Liver (tissue), 9 donors: Measurements from ENCODE around the gene MYO16. TPM values are rescaled to one million over a fixed set of nuclear protein-coding genes. Genes with fewer than 3 reads are reported as not detected.

ENCODE experiments used
- DNase-seq: peaks from one replicate; pipeline ENCODE4 v3.0.0-alpha.2; 2017; ENCODE audit warnings: low spot score
- H3K27ac ChIP-seq, 2 donors: one replicate each; pipeline ENCODE4 v1.7.0; 2013; ENCODE audit warnings: inconsistent platforms in 2 of 2, low read length in 2 of 2, control low read depth in 1 of 2, low read depth in 1 of 2, mild to moderate bottlenecking in 1 of 2
- H3K27me3 ChIP-seq, 4 donors: one replicate each; pipeline versions ENCODE4 v1.6.1 to v1.7.0; 2013; ENCODE audit warnings: low read length in 3 of 4, inconsistent platforms in 1 of 4, mild to moderate bottlenecking in 1 of 4, moderate library complexity in 1 of 4; ENCODE audit not compliant: control insufficient read depth in 4 of 4, insufficient read depth in 4 of 4
- H3K36me3 ChIP-seq, 4 donors: one replicate each; pipeline versions ENCODE4 v1.6.1 to v1.7.0; 2013; ENCODE audit warnings: low read length in 3 of 4, mild to moderate bottlenecking in 3 of 4, low read depth in 1 of 4, moderate library complexity in 1 of 4; ENCODE audit not compliant: control insufficient read depth in 4 of 4, insufficient read depth in 3 of 4
- H3K4me1 ChIP-seq, 4 donors: one replicate each; pipeline versions ENCODE4 v1.6.1 to v1.7.0; 2013; ENCODE audit warnings: low read length in 3 of 4, mild to moderate bottlenecking in 3 of 4, moderate library complexity in 1 of 4; ENCODE audit not compliant: control insufficient read depth in 4 of 4, insufficient read depth in 4 of 4
- H3K4me3 ChIP-seq, 3 donors: one replicate each; pipeline versions ENCODE4 v1.6.1 to v1.7.0; 2013; ENCODE audit warnings: low read length in 3 of 3, control low read depth in 1 of 3, low read depth in 1 of 3, mild to moderate bottlenecking in 1 of 3
- H3K9ac ChIP-seq, 2 donors: one replicate each; pipeline ENCODE4 v1.7.0; 2013; ENCODE audit warnings: low read length in 2 of 2, mild to moderate bottlenecking in 2 of 2, moderate library complexity in 2 of 2, control low read depth in 1 of 2, low read depth in 1 of 2
- H3K9me3 ChIP-seq, 4 donors: one replicate each; pipeline versions ENCODE4 v1.6.1 to v1.7.0; 2013; ENCODE audit warnings: low read length in 3 of 4; ENCODE audit not compliant: control insufficient read depth in 4 of 4
- FOXA1 ChIP-seq: IDR thresholded peaks from 2 replicates; pipeline ENCODE4 v1.6.1; 2016; ENCODE audit warnings: antibody characterized with exemption
- FOXA2 ChIP-seq: IDR thresholded peaks from 2 replicates; pipeline ENCODE4 v1.6.1; 2016; ENCODE audit warnings: antibody characterized with exemption
- GABPA ChIP-seq, 2 donors: IDR thresholded peaks in 1 of 2; conservative IDR thresholded peaks in 1 of 2; 2 replicates each; pipeline ENCODE4 v1.6.1; 2016; ENCODE audit warnings: antibody characterized with exemption in 2 of 2, mild to moderate bottlenecking in 1 of 2, moderate library complexity in 1 of 2
- HNF4A ChIP-seq, 2 donors: conservative IDR thresholded peaks; 2 replicates each; pipeline ENCODE4 v1.6.1; 2016; ENCODE audit warnings: antibody characterized with exemption in 2 of 2, mild to moderate bottlenecking in 2 of 2
- HNF4G ChIP-seq: IDR thresholded peaks from 2 replicates; pipeline ENCODE4 v1.6.1; 2016; ENCODE audit warnings: antibody characterized with exemption
- JUND ChIP-seq, 2 donors: IDR thresholded peaks; 2 replicates each; pipeline ENCODE4 v1.6.1; 2016; ENCODE audit warnings: antibody characterized with exemption in 2 of 2
- NR2F2 ChIP-seq: IDR thresholded peaks from 2 replicates; pipeline ENCODE4 v1.6.1; 2016; ENCODE audit warnings: antibody characterized with exemption
- RAD21 ChIP-seq, 2 donors: IDR thresholded peaks; 2 replicates each; pipeline ENCODE4 v1.6.1; 2016; ENCODE audit warnings: antibody characterized with exemption in 2 of 2, mild to moderate bottlenecking in 2 of 2
- RXRA ChIP-seq, 2 donors: IDR thresholded peaks; 2 replicates each; pipeline ENCODE4 v1.6.1; 2017 to 2018; ENCODE audit warnings: antibody characterized with exemption in 2 of 2, mild to moderate bottlenecking in 1 of 2
- SP1 ChIP-seq: IDR thresholded peaks from 2 replicates; pipeline ENCODE4 v1.6.1; 2018; ENCODE audit warnings: antibody characterized with exemption, mild to moderate bottlenecking
- TAF1 ChIP-seq: conservative IDR thresholded peaks from 2 replicates; pipeline ENCODE4 v1.6.1; 2016; ENCODE audit warnings: antibody characterized with exemption, mild to moderate bottlenecking
- YY1 ChIP-seq: IDR thresholded peaks from 2 replicates; pipeline ENCODE4 v1.6.1; 2016; ENCODE audit warnings: antibody characterized with exemption, mild to moderate bottlenecking
- WGBS: extraction: QIAGEN DNeasy Blood & Tissue Kit; methylation state at CpG from one replicate; pipeline ENCODE4 v1.1.7; 2013; 5-methylcytosine and 5-hydroxymethylcytosine counted together
- polyA plus RNA-seq, 2 donors: library from polyadenylated mRNA; stranded (reverse) in 1 of 2; unstranded in 1 of 2; fragments of 200-250 nt in 1 of 2; fragments of >200 nt in 1 of 2; fragmentation: Nextera tagmentation in 1 of 2; extraction: Ambion mirVana in 1 of 2; gene quantifications; one replicate each; pipeline versions ENCODE4 v1.2.1 to v1.2.3, GENCODE V29; 2013 to 2015
- total RNA-seq, 2 donors: library from RNA; depleted of rRNA; stranded (reverse); fragments of >200 nt; gene quantifications; one replicate each; pipeline ENCODE4 v1.2.3, GENCODE V29; 2014
- TF ChIP-seq, protein P1 (sequence below): IDR thresholded peaks from 2 replicates; pipeline ENCODE4 v1.6.1; 2016; ENCODE audit warnings: antibody characterized with exemption
- TF ChIP-seq, protein P2 (sequence below): IDR thresholded peaks from 2 replicates; pipeline ENCODE4 v1.6.1; 2016; ENCODE audit warnings: antibody characterized with exemption
- TF ChIP-seq, protein P3 (sequence below): fragments of 150-350 bp; IDR thresholded peaks from 2 replicates; pipeline ENCODE4 v1.5.1; 2017; ENCODE audit warnings: improper control_type of control experiment, low read depth, low read length; ENCODE audit not compliant: missing input control
- TF ChIP-seq, protein P4 (sequence below): IDR thresholded peaks from 2 replicates; pipeline ENCODE4 v1.6.1; 2016; ENCODE audit warnings: antibody characterized with exemption
- TF ChIP-seq, protein P5 (sequence below): IDR thresholded peaks from 2 replicates; pipeline ENCODE4 v1.6.1; 2016; ENCODE audit warnings: antibody characterized with exemption, mild to moderate bottlenecking
- donor health status: healthy.
- donor health status: healthy.
- donor health status: healthy.
- donor health status: healthy.
- donor health status: healthy.

Gene MYO16
- total and polyA plus RNA-seq, 4 donors = 0.37 to 1.1 (median 0.68) TPM

DNA sequence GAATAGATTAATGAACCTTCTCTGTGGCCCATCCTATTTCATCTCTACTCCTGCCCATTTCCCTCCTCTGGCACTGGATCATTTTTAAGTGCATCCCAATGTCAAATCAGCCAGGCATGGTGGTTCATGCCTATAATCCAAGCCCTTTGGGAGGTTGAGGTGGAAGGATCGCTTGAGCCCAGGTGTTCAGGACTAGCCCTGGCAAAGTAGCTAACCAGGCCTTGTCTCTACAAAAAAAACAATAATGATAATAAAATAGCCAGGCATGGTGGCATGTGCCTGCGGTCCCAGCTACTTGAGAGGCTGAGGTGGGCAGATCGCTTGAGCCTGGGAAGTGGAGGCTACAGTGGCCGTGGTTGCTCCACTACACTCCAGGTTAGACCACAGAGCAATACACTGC lies 517.0 kb downstream of the MYO16 start:
- H3K4me1 ChIP-seq = no peaks in the 10 kb centered on the region
- no peak for DNase-seq
- no peak overlapping the region for H3K9ac ChIP-seq
- no peaks in the 10 kb centered on the region for H3K27me3 ChIP-seq
- 94% methylated on average over 4 of the region's 4 CpGs for WGBS
- no peak overlapping the region for H3K4me3 ChIP-seq
- no peaks in the 10 kb centered on the region for H3K36me3 ChIP-seq
- H3K9me3 ChIP-seq = no peaks in the 10 kb centered on the region
- H3K27ac ChIP-seq = no peak overlapping the region
- TF ChIP-seq, protein P1, sequence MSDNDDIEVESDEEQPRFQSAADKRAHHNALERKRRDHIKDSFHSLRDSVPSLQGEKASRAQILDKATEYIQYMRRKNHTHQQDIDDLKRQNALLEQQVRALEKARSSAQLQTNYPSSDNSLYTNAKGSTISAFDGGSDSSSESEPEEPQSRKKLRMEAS = no peak
- TF ChIP-seq GABPA (IDR thresholded peaks at IDR 0.05 in 1 of 2, conservative IDR thresholded peaks at IDR 0.05 in 1 of 2) = no peak
- TF ChIP-seq, protein P2, sequence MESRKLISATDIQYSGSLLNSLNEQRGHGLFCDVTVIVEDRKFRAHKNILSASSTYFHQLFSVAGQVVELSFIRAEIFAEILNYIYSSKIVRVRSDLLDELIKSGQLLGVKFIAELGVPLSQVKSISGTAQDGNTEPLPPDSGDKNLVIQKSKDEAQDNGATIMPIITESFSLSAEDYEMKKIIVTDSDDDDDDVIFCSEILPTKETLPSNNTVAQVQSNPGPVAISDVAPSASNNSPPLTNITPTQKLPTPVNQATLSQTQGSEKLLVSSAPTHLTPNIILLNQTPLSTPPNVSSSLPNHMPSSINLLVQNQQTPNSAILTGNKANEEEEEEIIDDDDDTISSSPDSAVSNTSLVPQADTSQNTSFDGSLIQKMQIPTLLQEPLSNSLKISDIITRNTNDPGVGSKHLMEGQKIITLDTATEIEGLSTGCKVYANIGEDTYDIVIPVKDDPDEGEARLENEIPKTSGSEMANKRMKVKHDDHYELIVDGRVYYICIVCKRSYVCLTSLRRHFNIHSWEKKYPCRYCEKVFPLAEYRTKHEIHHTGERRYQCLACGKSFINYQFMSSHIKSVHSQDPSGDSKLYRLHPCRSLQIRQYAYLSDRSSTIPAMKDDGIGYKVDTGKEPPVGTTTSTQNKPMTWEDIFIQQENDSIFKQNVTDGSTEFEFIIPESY = no peak
- TF ChIP-seq, protein P3, sequence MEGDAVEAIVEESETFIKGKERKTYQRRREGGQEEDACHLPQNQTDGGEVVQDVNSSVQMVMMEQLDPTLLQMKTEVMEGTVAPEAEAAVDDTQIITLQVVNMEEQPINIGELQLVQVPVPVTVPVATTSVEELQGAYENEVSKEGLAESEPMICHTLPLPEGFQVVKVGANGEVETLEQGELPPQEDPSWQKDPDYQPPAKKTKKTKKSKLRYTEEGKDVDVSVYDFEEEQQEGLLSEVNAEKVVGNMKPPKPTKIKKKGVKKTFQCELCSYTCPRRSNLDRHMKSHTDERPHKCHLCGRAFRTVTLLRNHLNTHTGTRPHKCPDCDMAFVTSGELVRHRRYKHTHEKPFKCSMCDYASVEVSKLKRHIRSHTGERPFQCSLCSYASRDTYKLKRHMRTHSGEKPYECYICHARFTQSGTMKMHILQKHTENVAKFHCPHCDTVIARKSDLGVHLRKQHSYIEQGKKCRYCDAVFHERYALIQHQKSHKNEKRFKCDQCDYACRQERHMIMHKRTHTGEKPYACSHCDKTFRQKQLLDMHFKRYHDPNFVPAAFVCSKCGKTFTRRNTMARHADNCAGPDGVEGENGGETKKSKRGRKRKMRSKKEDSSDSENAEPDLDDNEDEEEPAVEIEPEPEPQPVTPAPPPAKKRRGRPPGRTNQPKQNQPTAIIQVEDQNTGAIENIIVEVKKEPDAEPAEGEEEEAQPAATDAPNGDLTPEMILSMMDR = no peak
- TF ChIP-seq YY1 = no peak
- no peak for TF ChIP-seq HNF4A (conservative IDR thresholded peaks at IDR 0.05)
- TF ChIP-seq JUND (IDR thresholded peaks at IDR 0.05) = no peak
- no peak for TF ChIP-seq FOXA2
- no peak for TF ChIP-seq HNF4G
- TF ChIP-seq FOXA1 = no peak
- no peak for TF ChIP-seq SP1
- TF ChIP-seq, protein P4, sequence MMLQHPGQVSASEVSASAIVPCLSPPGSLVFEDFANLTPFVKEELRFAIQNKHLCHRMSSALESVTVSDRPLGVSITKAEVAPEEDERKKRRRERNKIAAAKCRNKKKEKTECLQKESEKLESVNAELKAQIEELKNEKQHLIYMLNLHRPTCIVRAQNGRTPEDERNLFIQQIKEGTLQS = no peak
- no peak for TF ChIP-seq TAF1
- no peak for TF ChIP-seq NR2F2
- TF ChIP-seq RXRA (IDR thresholded peaks at IDR 0.05) = no peak
- TF ChIP-seq RAD21 (IDR thresholded peaks at IDR 0.05) = no peak
- TF ChIP-seq, protein P5, sequence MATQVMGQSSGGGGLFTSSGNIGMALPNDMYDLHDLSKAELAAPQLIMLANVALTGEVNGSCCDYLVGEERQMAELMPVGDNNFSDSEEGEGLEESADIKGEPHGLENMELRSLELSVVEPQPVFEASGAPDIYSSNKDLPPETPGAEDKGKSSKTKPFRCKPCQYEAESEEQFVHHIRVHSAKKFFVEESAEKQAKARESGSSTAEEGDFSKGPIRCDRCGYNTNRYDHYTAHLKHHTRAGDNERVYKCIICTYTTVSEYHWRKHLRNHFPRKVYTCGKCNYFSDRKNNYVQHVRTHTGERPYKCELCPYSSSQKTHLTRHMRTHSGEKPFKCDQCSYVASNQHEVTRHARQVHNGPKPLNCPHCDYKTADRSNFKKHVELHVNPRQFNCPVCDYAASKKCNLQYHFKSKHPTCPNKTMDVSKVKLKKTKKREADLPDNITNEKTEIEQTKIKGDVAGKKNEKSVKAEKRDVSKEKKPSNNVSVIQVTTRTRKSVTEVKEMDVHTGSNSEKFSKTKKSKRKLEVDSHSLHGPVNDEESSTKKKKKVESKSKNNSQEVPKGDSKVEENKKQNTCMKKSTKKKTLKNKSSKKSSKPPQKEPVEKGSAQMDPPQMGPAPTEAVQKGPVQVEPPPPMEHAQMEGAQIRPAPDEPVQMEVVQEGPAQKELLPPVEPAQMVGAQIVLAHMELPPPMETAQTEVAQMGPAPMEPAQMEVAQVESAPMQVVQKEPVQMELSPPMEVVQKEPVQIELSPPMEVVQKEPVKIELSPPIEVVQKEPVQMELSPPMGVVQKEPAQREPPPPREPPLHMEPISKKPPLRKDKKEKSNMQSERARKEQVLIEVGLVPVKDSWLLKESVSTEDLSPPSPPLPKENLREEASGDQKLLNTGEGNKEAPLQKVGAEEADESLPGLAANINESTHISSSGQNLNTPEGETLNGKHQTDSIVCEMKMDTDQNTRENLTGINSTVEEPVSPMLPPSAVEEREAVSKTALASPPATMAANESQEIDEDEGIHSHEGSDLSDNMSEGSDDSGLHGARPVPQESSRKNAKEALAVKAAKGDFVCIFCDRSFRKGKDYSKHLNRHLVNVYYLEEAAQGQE = no peak
